Neutrophil (primary cell): Measurements from ENCODE around the gene RNF141.

Experiments used
- H3K27ac ChIP-seq: fragments of 200-600 bp; sonication (generic); 2 replicates; pipeline ENCODE4 v1.5.1; 2016; ENCODE audit warnings: mild to moderate bottlenecking, moderate library complexity
- H3K27me3 ChIP-seq: fragments of 200-600 bp; sonication (generic); 2 replicates; pipeline ENCODE4 v1.6.0; 2016; ENCODE audit warnings: mild to moderate bottlenecking
- H3K36me3 ChIP-seq: fragments of 200-600 bp; sonication (generic); 2 replicates; pipeline ENCODE4 v1.5.1; 2017
- H3K4me1 ChIP-seq, 2 experiments: fragments of 200-600 bp in 1 of 2; sonication (generic) in 1 of 2; 1 replicate in 1 of 2; 2 replicates in 1 of 2; pipeline versions ENCODE4 v1.5.1 to v1.6.1; 2013 to 2016; ENCODE audit warnings: low read depth in 1 of 2, low read length in 1 of 2, mild to moderate bottlenecking in 1 of 2, moderate library complexity in 1 of 2; ENCODE audit not compliant: control insufficient read depth in 1 of 2, insufficient read depth in 1 of 2
- H3K4me3 ChIP-seq, 2 experiments: fragments of 200-600 bp in 1 of 2; sonication (generic) in 1 of 2; 1 replicate in 1 of 2; 2 replicates in 1 of 2; pipeline ENCODE4 v1.5.1; 2013 to 2016; ENCODE audit warnings: low read depth in 1 of 2, low read length in 1 of 2, mild to moderate bottlenecking in 1 of 2, moderate library complexity in 1 of 2
- H3K9me3 ChIP-seq: fragments of 200-600 bp; sonication (generic); 2 replicates; pipeline ENCODE4 v1.5.1; 2016
- CTCF ChIP-seq: fragments of 200-600 bp; sonication (generic); IDR thresholded peaks from 2 replicates; pipeline ENCODE4 v1.5.1; 2016; ENCODE audit warnings: antibody characterized with exemption

RNF141 gene

GRCh38 chr11:10502065-10502680 is 38.8 kb downstream of the RNF141 start:
- Histone ChIP-seq H3K4me3 (peak overlapping the region; percentile 36 to 56), H3K27ac (no peak overlapping the region), H3K27me3 (no peaks in the 10 kb centered on the region), H3K9me3 (no peaks in the 10 kb centered on the region), H3K4me1 (peaks cover 66 to 67% of the 10 kb centered on the region in 2 experiments), H3K36me3 (peaks cover 46% of the 10 kb centered on the region)
- no peak for TF ChIP-seq CTCF

GRCh38 chr11:10500757-10501684 is 40.0 kb downstream of the RNF141 start:
- Histone ChIP-seq H3K36me3 (peaks cover 58% of the 10 kb centered on the region), H3K4me3 (no peak overlapping the region), H3K9me3 (no peaks in the 10 kb centered on the region), H3K27me3 (no peaks in the 10 kb centered on the region), H3K27ac (no peak overlapping the region), H3K4me1 (peaks cover 55 to 61% of the 10 kb centered on the region in 2 experiments)
- TF ChIP-seq CTCF, result no peak

GRCh38 chr11:10499874-10500601 is 40.9 kb downstream of the RNF141 start:
- Histone ChIP-seq H3K27ac (no peak overlapping the region), H3K4me1 (peaks cover 46 to 51% of the 10 kb centered on the region in 2 experiments), H3K36me3 (peaks cover 68% of the 10 kb centered on the region), H3K27me3 (no peaks in the 10 kb centered on the region), H3K4me3 (no peak overlapping the region), H3K9me3 (no peaks in the 10 kb centered on the region)
- no peak for TF ChIP-seq CTCF

- no peak overlapping the region for H3K4me3 ChIP-seq
- H3K27me3 ChIP-seq, result no peaks in the 10 kb centered on the region
- H3K4me1 ChIP-seq, result peaks cover 40 to 45% of the 10 kb centered on the region in 2 experiments
- no peak for TF ChIP-seq CTCF
- no peak overlapping the region for H3K27ac ChIP-seq
- no peaks in the 10 kb centered on the region for H3K9me3 ChIP-seq
- peaks cover 68% of the 10 kb centered on the region for H3K36me3 ChIP-seq
Observed at GRCh38 chr11:10499452-10499851, 41.5 kb downstream of the RNF141 start.

GRCh38 chr11:10498426-10499250 is 42.3 kb downstream of the RNF141 start:
- H3K4me1 ChIP-seq, result peaks cover 32 to 37% of the 10 kb centered on the region in 2 experiments
- peaks cover 72% of the 10 kb centered on the region for H3K36me3 ChIP-seq
- no peak for TF ChIP-seq CTCF
- no peaks in the 10 kb centered on the region for H3K9me3 ChIP-seq
- H3K27ac ChIP-seq, result no peak overlapping the region
- no peaks in the 10 kb centered on the region for H3K27me3 ChIP-seq
- H3K4me3 ChIP-seq, result no peak overlapping the region
